ENCODE results near the gene OSBPL8. TPM values are rescaled to one million over a fixed set of nuclear protein-coding genes. Genes with fewer than 3 reads are reported as not detected.

Gene OSBPL8
- total RNA-seq, 1 experiment from 2014 or later: 71.1 TPM

GRCh38 chr12:76537923-76538322, 21.6 kb downstream of the OSBPL8 start:
- BruUV-seq (replicated peaks): no TSS peak
- H3K4me3 Mint-ChIP-seq (ENCODE audit: unreplicated experiment): no peak overlapping the region
- intact Hi-C loops (cut with micrococcal nuclease): no loop called here
- H3K36me3 Mint-ChIP-seq (ENCODE audit: insufficient read depth, unreplicated experiment): peaks cover 15% of the 10 kb centered on the region
- CTCF ChIA-PET: no interaction called here
- peaks cover 13% of the 10 kb centered on the region for H3K4me1 Mint-ChIP-seq (ENCODE audit: insufficient read depth, unreplicated experiment)
- no peaks in the 10 kb centered on the region for H3K9me3 Mint-ChIP-seq (ENCODE audit: unreplicated experiment)
- H3K27ac Mint-ChIP-seq (ENCODE audit: low read depth, unreplicated experiment): no peak overlapping the region
- POLR2A ChIA-PET: no interaction called here
- no peak for DNase-seq (ENCODE audit: unreplicated experiment)
- H3K27me3 Mint-ChIP-seq (ENCODE audit: insufficient read depth, unreplicated experiment): no peaks in the 10 kb centered on the region
- no peak for TF ChIP-seq CTCF (IDR thresholded peaks at IDR 0.05; ENCODE audit: unreplicated experiment)

GRCh38 chr12:76536546-76536945, 23.0 kb downstream of the OSBPL8 start:
- ChIA-PET CTCF (interaction anchor here (0.6 to 0.8 kb wide), 2 partner anchors 22 to 335 kb away, joined by 3 read pairs; partner anchors contain the start of gene OSBPL8), POLR2A (no interaction called here)
- H3K4me1 Mint-ChIP-seq (ENCODE audit: insufficient read depth, unreplicated experiment): peaks cover 5% of the 10 kb centered on the region
- no peaks in the 10 kb centered on the region for H3K27me3 Mint-ChIP-seq (ENCODE audit: insufficient read depth, unreplicated experiment)
- no peaks in the 10 kb centered on the region for H3K9me3 Mint-ChIP-seq (ENCODE audit: unreplicated experiment)
- H3K36me3 Mint-ChIP-seq (ENCODE audit: insufficient read depth, unreplicated experiment): peaks cover 15% of the 10 kb centered on the region
- no peak overlapping the region for H3K4me3 Mint-ChIP-seq (ENCODE audit: unreplicated experiment)
- no TSS peak for BruUV-seq (replicated peaks)
- DNase-seq (ENCODE audit: unreplicated experiment): no peak
- intact Hi-C loops (cut with micrococcal nuclease): no loop called here
- H3K27ac Mint-ChIP-seq (ENCODE audit: low read depth, unreplicated experiment): no peak overlapping the region
- TF ChIP-seq CTCF (IDR thresholded peaks at IDR 0.05; ENCODE audit: unreplicated experiment): no peak

- H3K27ac Mint-ChIP-seq (ENCODE audit: low read depth, unreplicated experiment): no peak overlapping the region
These were observed 24.4 kb downstream of the OSBPL8 start for GRCh38 chr12:76535170-76535569.

GRCh38 chr12:76533331-76533730, 26.2 kb downstream of the OSBPL8 start:
- Mint-ChIP-seq H3K36me3 (ENCODE audit: insufficient read depth, unreplicated experiment) (peaks cover 15% of the 10 kb centered on the region), H3K4me1 (ENCODE audit: insufficient read depth, unreplicated experiment) (peaks cover 6% of the 10 kb centered on the region), H3K9me3 (ENCODE audit: unreplicated experiment) (no peaks in the 10 kb centered on the region), H3K4me3 (ENCODE audit: unreplicated experiment) (no peak overlapping the region), H3K27ac (ENCODE audit: low read depth, unreplicated experiment) (no peak overlapping the region), H3K27me3 (ENCODE audit: insufficient read depth, unreplicated experiment) (no peaks in the 10 kb centered on the region)
- no TSS peak for BruUV-seq (replicated peaks)
- no peak for TF ChIP-seq CTCF (IDR thresholded peaks at IDR 0.05; ENCODE audit: unreplicated experiment)
- ChIA-PET CTCF (no interaction called here), POLR2A (interaction anchor here (0.7 kb wide), 1 partner anchor 17 kb away, joined by 3 read pairs; no protein-coding TSS in a partner anchor)
- no peak for DNase-seq (ENCODE audit: unreplicated experiment)
- intact Hi-C loops (cut with micrococcal nuclease): no loop called here

More at GRCh38 chr12:76535170-76535569, 24.4 kb downstream of the OSBPL8 start:
- intact Hi-C loops (cut with micrococcal nuclease): no loop called here
- Mint-ChIP-seq H3K4me1 (ENCODE audit: insufficient read depth, unreplicated experiment) (peaks cover 9% of the 10 kb centered on the region), H3K4me3 (ENCODE audit: unreplicated experiment) (no peak overlapping the region), H3K27me3 (ENCODE audit: insufficient read depth, unreplicated experiment) (no peaks in the 10 kb centered on the region), H3K9me3 (ENCODE audit: unreplicated experiment) (no peaks in the 10 kb centered on the region), H3K36me3 (ENCODE audit: insufficient read depth, unreplicated experiment) (peaks cover 15% of the 10 kb centered on the region)
- TF ChIP-seq CTCF (IDR thresholded peaks at IDR 0.05; ENCODE audit: unreplicated experiment): no peak
- ChIA-PET POLR2A (interaction anchor here (0.6 kb wide), 1 partner anchor 1667 kb away, joined by 3 read pairs; no protein-coding TSS in a partner anchor), CTCF (no interaction called here)
- BruUV-seq (replicated peaks): no TSS peak
- no peak for DNase-seq (ENCODE audit: unreplicated experiment)
